Neutrophil (primary cell): Measurements from ENCODE around the gene SLC25A41.

Experiments used
- H3K27ac ChIP-seq: fragments of 200-600 bp; sonication (generic); 2 replicates; pipeline ENCODE4 v1.5.1; 2016; ENCODE audit warnings: mild to moderate bottlenecking, moderate library complexity
- H3K27me3 ChIP-seq: fragments of 200-600 bp; sonication (generic); 2 replicates; pipeline ENCODE4 v1.6.0; 2016; ENCODE audit warnings: mild to moderate bottlenecking
- H3K36me3 ChIP-seq: fragments of 200-600 bp; sonication (generic); 2 replicates; pipeline ENCODE4 v1.5.1; 2017
- H3K4me1 ChIP-seq, 2 experiments: fragments of 200-600 bp in 1 of 2; sonication (generic) in 1 of 2; 1 replicate in 1 of 2; 2 replicates in 1 of 2; pipeline versions ENCODE4 v1.5.1 to v1.6.1; 2013 to 2016; ENCODE audit warnings: low read depth in 1 of 2, low read length in 1 of 2, mild to moderate bottlenecking in 1 of 2, moderate library complexity in 1 of 2; ENCODE audit not compliant: control insufficient read depth in 1 of 2, insufficient read depth in 1 of 2
- H3K4me3 ChIP-seq, 2 experiments: fragments of 200-600 bp in 1 of 2; sonication (generic) in 1 of 2; 1 replicate in 1 of 2; 2 replicates in 1 of 2; pipeline ENCODE4 v1.5.1; 2013 to 2016; ENCODE audit warnings: low read depth in 1 of 2, low read length in 1 of 2, mild to moderate bottlenecking in 1 of 2, moderate library complexity in 1 of 2
- H3K9me3 ChIP-seq: fragments of 200-600 bp; sonication (generic); 2 replicates; pipeline ENCODE4 v1.5.1; 2016
- TF ChIP-seq, protein P1 (sequence below): fragments of 200-600 bp; sonication (generic); IDR thresholded peaks from 2 replicates; pipeline ENCODE4 v1.5.1; 2016; ENCODE audit warnings: antibody characterized with exemption

SLC25A41 gene

DNA sequence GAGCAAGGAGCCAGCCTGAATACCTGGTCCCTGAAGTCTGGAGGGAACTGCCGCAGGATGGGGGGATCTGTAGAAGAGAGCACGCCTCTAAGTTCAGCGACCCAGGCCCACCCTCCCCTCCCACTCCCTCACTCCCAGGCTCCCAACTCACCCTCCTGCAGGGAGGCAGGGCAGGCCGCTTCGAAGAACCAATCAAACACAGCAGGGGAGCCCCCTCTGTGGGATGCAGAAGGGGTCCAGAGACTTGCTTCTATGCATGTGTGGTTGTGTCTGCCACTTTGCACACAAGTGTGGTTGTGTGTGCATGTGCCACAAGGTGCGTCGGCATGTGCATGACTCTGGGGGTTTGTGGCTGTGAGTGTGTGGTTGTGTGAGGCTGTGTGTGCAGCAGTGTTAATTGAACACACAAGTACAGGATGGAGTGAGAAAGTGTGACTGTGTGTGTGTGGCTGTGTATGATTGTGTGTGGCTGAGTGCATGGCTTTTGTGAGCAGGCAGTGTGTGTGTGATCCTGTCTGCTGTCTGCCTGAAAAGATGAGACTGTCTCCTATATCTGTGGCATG lies 46.4 kb upstream of the SLC25A41 start:
- H3K36me3 ChIP-seq, result peaks cover 42% of the 10 kb centered on the region
- H3K9me3 ChIP-seq, result no peaks in the 10 kb centered on the region
- peaks cover 19 to 21% of the 10 kb centered on the region in 2 experiments for H3K4me1 ChIP-seq
- H3K27ac ChIP-seq, result no peak overlapping the region
- TF ChIP-seq, protein P1, sequence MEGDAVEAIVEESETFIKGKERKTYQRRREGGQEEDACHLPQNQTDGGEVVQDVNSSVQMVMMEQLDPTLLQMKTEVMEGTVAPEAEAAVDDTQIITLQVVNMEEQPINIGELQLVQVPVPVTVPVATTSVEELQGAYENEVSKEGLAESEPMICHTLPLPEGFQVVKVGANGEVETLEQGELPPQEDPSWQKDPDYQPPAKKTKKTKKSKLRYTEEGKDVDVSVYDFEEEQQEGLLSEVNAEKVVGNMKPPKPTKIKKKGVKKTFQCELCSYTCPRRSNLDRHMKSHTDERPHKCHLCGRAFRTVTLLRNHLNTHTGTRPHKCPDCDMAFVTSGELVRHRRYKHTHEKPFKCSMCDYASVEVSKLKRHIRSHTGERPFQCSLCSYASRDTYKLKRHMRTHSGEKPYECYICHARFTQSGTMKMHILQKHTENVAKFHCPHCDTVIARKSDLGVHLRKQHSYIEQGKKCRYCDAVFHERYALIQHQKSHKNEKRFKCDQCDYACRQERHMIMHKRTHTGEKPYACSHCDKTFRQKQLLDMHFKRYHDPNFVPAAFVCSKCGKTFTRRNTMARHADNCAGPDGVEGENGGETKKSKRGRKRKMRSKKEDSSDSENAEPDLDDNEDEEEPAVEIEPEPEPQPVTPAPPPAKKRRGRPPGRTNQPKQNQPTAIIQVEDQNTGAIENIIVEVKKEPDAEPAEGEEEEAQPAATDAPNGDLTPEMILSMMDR, result no peak
- H3K4me3 ChIP-seq, result no peak overlapping the region
- no peaks in the 10 kb centered on the region for H3K27me3 ChIP-seq

- no peaks in the 10 kb centered on the region for H3K27me3 ChIP-seq
- no peak overlapping the region for H3K27ac ChIP-seq
- TF ChIP-seq, protein P1, result no peak
- peaks cover 53% of the 10 kb centered on the region for H3K36me3 ChIP-seq
- no peaks in the 10 kb centered on the region for H3K9me3 ChIP-seq
- H3K4me3 ChIP-seq, result no peak overlapping the region
- peaks cover 19 to 21% of the 10 kb centered on the region in 2 experiments for H3K4me1 ChIP-seq
These were observed 45.3 kb upstream of the SLC25A41 start for GRCh38 chr19:6478815-6479214.

DNA sequence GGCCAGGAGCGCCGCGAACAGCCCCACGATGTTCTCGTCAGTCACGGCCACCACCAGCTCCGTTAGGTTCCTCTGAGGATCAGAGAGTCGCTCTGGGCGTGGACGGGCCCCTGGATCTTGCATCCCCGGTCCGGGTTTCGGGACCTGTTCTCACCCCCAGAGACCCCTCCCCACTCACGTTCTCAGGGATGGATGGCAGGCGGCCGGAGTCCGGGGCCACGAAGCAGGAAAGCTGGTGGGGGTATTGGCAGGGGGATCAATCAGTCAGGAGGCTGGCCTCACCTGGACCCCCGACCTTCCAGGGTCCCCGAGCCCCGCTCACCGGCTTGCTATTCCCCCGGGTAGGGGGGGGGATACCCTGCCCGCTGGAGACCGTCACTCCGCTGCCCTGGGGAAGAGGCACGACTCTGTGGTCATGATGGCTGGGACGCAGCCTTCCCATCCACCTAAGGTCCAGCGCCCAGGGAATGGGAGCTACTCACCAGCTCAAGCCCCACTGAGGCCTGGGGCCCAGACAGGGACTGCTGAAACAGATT lies 43.4 kb upstream of the SLC25A41 start:
- Histone ChIP-seq H3K4me1 (peaks cover 16% of the 10 kb centered on the region in 2 experiments), H3K27me3 (no peaks in the 10 kb centered on the region), H3K9me3 (no peaks in the 10 kb centered on the region), H3K27ac (no peak overlapping the region), H3K4me3 (no peak overlapping the region), H3K36me3 (peaks cover 71% of the 10 kb centered on the region)
- TF ChIP-seq, protein P1, result no peak

GRCh38 chr19:6476155-6476895 lies 42.8 kb upstream of the SLC25A41 start:
- no peaks in the 10 kb centered on the region for H3K27me3 ChIP-seq
- H3K27ac ChIP-seq, result no peak overlapping the region
- H3K4me3 ChIP-seq, result no peak overlapping the region
- peaks cover 12 to 13% of the 10 kb centered on the region in 2 experiments for H3K4me1 ChIP-seq
- no peaks in the 10 kb centered on the region for H3K9me3 ChIP-seq
- TF ChIP-seq, protein P1, result no peak
- peaks cover 78% of the 10 kb centered on the region for H3K36me3 ChIP-seq

- Histone ChIP-seq H3K4me3 (no peak overlapping the region), H3K9me3 (no peaks in the 10 kb centered on the region), H3K27me3 (no peaks in the 10 kb centered on the region), H3K27ac (no peak overlapping the region), H3K4me1 (peaks cover 5% of the 10 kb centered on the region in 2 experiments), H3K36me3 (peaks cover 86% of the 10 kb centered on the region)
- TF ChIP-seq, protein P1, result no peak
These were observed 42.0 kb upstream of the SLC25A41 start for GRCh38 chr19:6475321-6476108.
